ENCODE measurements around the gene PLCB4. TPM values are rescaled to one million over a fixed set of nuclear protein-coding genes. Genes with fewer than 3 reads are reported as not detected.

PLCB4 gene
- total RNA-seq, 1 experiment from 2014 or later = 14.9 TPM

GRCh38 chr20:9200196-9200595 lies 131.3 kb downstream of the PLCB4 start:
- peaks cover 9% of the 10 kb centered on the region; the same call in 1 of the 2 replicates for H3F3A ChIP-seq (ENCODE audit: insufficient read depth, low read depth)
- DNase-seq = no peak
- no TSS peak for BruUV-seq (replicated peaks)
- H2AFZ ChIP-seq = no peak overlapping the region
- no peak overlapping the region for H3K27ac ChIP-seq
- TF ChIP-seq CTCF (conservative IDR thresholded peaks at IDR 0.05) (no peak), EZH2 (IDR thresholded peaks at IDR 0.05; ENCODE audit: low read depth) (no peak)
- no peaks in the 10 kb centered on the region for H3K27me3 ChIP-seq (ENCODE audit: insufficient read depth, low read depth)
- H3K36me3 ChIP-seq (ENCODE audit: low read depth) = no peaks in the 10 kb centered on the region
- H4K20me1 ChIP-seq (ENCODE audit: insufficient read depth) = no peaks in the 10 kb centered on the region
- no peaks in the 10 kb centered on the region for H3K79me2 ChIP-seq (ENCODE audit: low read depth)
- ChIA-PET CTCF (no interaction called here), POLR2A (ENCODE audit: unreplicated experiment) (no interaction called here)
- H3K4me1 ChIP-seq (replicated peaks; ENCODE audit: insufficient read depth) = peaks cover 14% of the 10 kb centered on the region
- no peak overlapping the region for H3K4me3 ChIP-seq
- intact Hi-C loops (cut with micrococcal nuclease; ENCODE audit: unreplicated experiment) = no loop called here
- no peaks in the 10 kb centered on the region for H3K9me2 ChIP-seq (ENCODE audit: insufficient read depth)
- peak overlapping the region; percentile 30 for H3K4me2 ChIP-seq
- H3K9me3 ChIP-seq (ENCODE audit: insufficient read depth, low read depth) = no peaks in the 10 kb centered on the region

- ChIA-PET CTCF (no interaction called here), POLR2A (ENCODE audit: unreplicated experiment) (no interaction called here)
- TF ChIP-seq CTCF (conservative IDR thresholded peaks at IDR 0.05) = no peak
- no peak for TF ChIP-seq EZH2 (IDR thresholded peaks at IDR 0.05; ENCODE audit: low read depth)
- Histone ChIP-seq H3K4me3 (no peak overlapping the region), H2AFZ (no peak overlapping the region), H3K27me3 (ENCODE audit: insufficient read depth, low read depth) (no peaks in the 10 kb centered on the region), H3K27ac (no peak overlapping the region), H3K9me2 (ENCODE audit: insufficient read depth) (no peaks in the 10 kb centered on the region), H4K20me1 (ENCODE audit: insufficient read depth) (no peaks in the 10 kb centered on the region), H3F3A (ENCODE audit: insufficient read depth, low read depth) (peaks cover 9% of the 10 kb centered on the region; the same call in 1 of the 2 replicates), H3K4me1 (replicated peaks; ENCODE audit: insufficient read depth) (peaks cover 14% of the 10 kb centered on the region), H3K79me2 (ENCODE audit: low read depth) (no peaks in the 10 kb centered on the region), H3K36me3 (ENCODE audit: low read depth) (no peaks in the 10 kb centered on the region), H3K9me3 (ENCODE audit: insufficient read depth, low read depth) (no peaks in the 10 kb centered on the region), H3K4me2 (peak overlapping the region; percentile 30)
- no TSS peak for BruUV-seq (replicated peaks)
- intact Hi-C loops (cut with micrococcal nuclease; ENCODE audit: unreplicated experiment) = no loop called here
- DNase-seq = peak; percentile 29 to 74
These were observed 131.7 kb downstream of the PLCB4 start for GRCh38 chr20:9200620-9201019.

GRCh38 chr20:9202420-9203080 lies 133.7 kb downstream of the PLCB4 start:
- Histone ChIP-seq H3K36me3 (ENCODE audit: low read depth) (no peaks in the 10 kb centered on the region), H3K4me2 (no peak overlapping the region), H3K4me3 (no peak overlapping the region), H3K4me1 (replicated peaks; ENCODE audit: insufficient read depth) (peaks cover 14% of the 10 kb centered on the region), H3K9me3 (ENCODE audit: insufficient read depth, low read depth) (no peaks in the 10 kb centered on the region), H3F3A (ENCODE audit: insufficient read depth, low read depth) (peaks cover 9% of the 10 kb centered on the region; the same call in 1 of the 2 replicates), H3K27me3 (ENCODE audit: insufficient read depth, low read depth) (no peaks in the 10 kb centered on the region), H4K20me1 (ENCODE audit: insufficient read depth) (no peaks in the 10 kb centered on the region), H3K9me2 (ENCODE audit: insufficient read depth) (no peaks in the 10 kb centered on the region), H2AFZ (no peak overlapping the region), H3K79me2 (ENCODE audit: low read depth) (no peaks in the 10 kb centered on the region), H3K27ac (no peak overlapping the region)
- ChIA-PET CTCF (no interaction called here), POLR2A (ENCODE audit: unreplicated experiment) (no interaction called here)
- intact Hi-C loops (cut with micrococcal nuclease; ENCODE audit: unreplicated experiment) = no loop called here
- TF ChIP-seq CTCF (conservative IDR thresholded peaks at IDR 0.05) (no peak), EZH2 (IDR thresholded peaks at IDR 0.05; ENCODE audit: low read depth) (no peak)
- no TSS peak for BruUV-seq (replicated peaks)
- no peak for DNase-seq

Data from PC-9 (cell line).